HepG2 (cell line): Measurements from ENCODE around the gene PDZD7. TPM values are rescaled to one million over a fixed set of nuclear protein-coding genes. Genes with fewer than 3 reads are reported as not detected.

ENCODE experiments used
- EED ChIP-seq: sonication (generic); formaldehyde crosslinking; IDR thresholded peaks from 2 replicates; pipeline ENCODE4 v1.5.0; 2020; ENCODE audit warnings: mild to moderate bottlenecking, missing genetic modification reagents
- FOXA1 ChIP-seq, 2 experiments: fragments of 450-650 bp in 1 of 2; sonication (generic) in 1 of 2; formaldehyde crosslinking in 1 of 2; IDR thresholded peaks; 2 replicates each; pipeline versions ENCODE4 v1.4.0 to v1.6.1; 2016 to 2020; ENCODE audit warnings: missing genetic modification reagents in 1 of 2
- GATAD1 ChIP-seq: IDR thresholded peaks from 2 replicates; pipeline ENCODE4 v1.6.1; 2016; ENCODE audit warnings: missing genetic modification reagents, missing compliant biosample characterization
- HNRNPUL1 ChIP-seq: fragments of 200-400 bp; formaldehyde crosslinking; IDR thresholded peaks from 2 replicates; pipeline ENCODE4 v1.6.1; 2017; ENCODE audit warnings: low read depth, mild to moderate bottlenecking, low read length, moderate library complexity
- KLF9 ChIP-seq: IDR thresholded peaks from 2 replicates; pipeline ENCODE4 v1.6.1; 2016; ENCODE audit warnings: low read depth
- MXD4 ChIP-seq: IDR thresholded peaks from 2 replicates; pipeline ENCODE4 v1.6.1; 2016; ENCODE audit warnings: mild to moderate bottlenecking, missing biosample characterization, missing genetic modification reagents
- NFATC3 ChIP-seq: sonication (generic); formaldehyde crosslinking; IDR thresholded peaks from 2 replicates; pipeline ENCODE4 v1.5.1; 2020; ENCODE audit warnings: mild to moderate bottlenecking, missing genetic modification reagents
- NR2F6 ChIP-seq, 2 experiments: IDR thresholded peaks; 2 replicates each; pipeline ENCODE4 v1.6.1; 2016; ENCODE audit warnings: antibody characterized with exemption in 1 of 2, mild to moderate bottlenecking in 1 of 2
- SP1 ChIP-seq, 2 experiments: fragments of 450-650 bp in 1 of 2; sonication (generic) in 1 of 2; formaldehyde crosslinking in 1 of 2; IDR thresholded peaks; 2 replicates each; pipeline versions ENCODE4 v1.4.0 to v1.6.1; 2016 to 2020; ENCODE audit warnings: missing genetic modification reagents in 1 of 2
- SRY ChIP-seq: sonication (generic); formaldehyde crosslinking; IDR thresholded peaks from 2 replicates; pipeline ENCODE4 v1.8.0; 2022; ENCODE audit warnings: mild to moderate bottlenecking, missing genetic modification reagents
- TARDBP ChIP-seq: sonication (generic); formaldehyde crosslinking; IDR thresholded peaks from 2 replicates; pipeline ENCODE4 v1.8.0; 2022; ENCODE audit warnings: mild to moderate bottlenecking, missing genetic modification reagents
- YY1 ChIP-seq: IDR thresholded peaks from 2 replicates; pipeline ENCODE4 v1.6.1; 2011; ENCODE audit warnings: low read length, low read depth, moderate library complexity, mild to moderate bottlenecking; ENCODE audit not compliant: insufficient read depth, insufficient replicate concordance
- ZMYM4 ChIP-seq: sonication (generic); formaldehyde crosslinking; IDR thresholded peaks from 2 replicates; pipeline ENCODE4 v1.8.1; 2023; ENCODE audit warnings: mild to moderate bottlenecking, missing genetic modification reagents
- ZNF160 ChIP-seq: sonication (generic); formaldehyde crosslinking; IDR thresholded peaks from 2 replicates; pipeline ENCODE4 v1.8.0; 2022; ENCODE audit warnings: mild to moderate bottlenecking, inconsistent platforms, missing genetic modification reagents
- ZNF230 ChIP-seq: sonication (generic); formaldehyde crosslinking; IDR thresholded peaks from 2 replicates; pipeline ENCODE4 v1.4.0; 2020; ENCODE audit warnings: mild to moderate bottlenecking, missing genetic modification reagents
- ZNF737 ChIP-seq: sonication (generic); formaldehyde crosslinking; IDR thresholded peaks from 2 replicates; pipeline ENCODE4 v1.5.0; 2020; ENCODE audit warnings: missing genetic modification reagents, mild to moderate bottlenecking, borderline replicate concordance
- ZNF772 ChIP-seq: sonication (generic); formaldehyde crosslinking; IDR thresholded peaks from 2 replicates; pipeline ENCODE4 v1.5.0; 2020; ENCODE audit warnings: mild to moderate bottlenecking, missing genetic modification reagents
- ZNF788 ChIP-seq: sonication (generic); formaldehyde crosslinking; IDR thresholded peaks from 2 replicates; pipeline ENCODE4 v1.5.0; 2020; ENCODE audit warnings: mild to moderate bottlenecking, missing genetic modification reagents, borderline replicate concordance
- ZNF841 ChIP-seq: sonication (generic); formaldehyde crosslinking; IDR thresholded peaks from 2 replicates; pipeline ENCODE4 v1.8.1; 2023; ENCODE audit warnings: missing genetic modification reagents, borderline replicate concordance
- polyA plus RNA-seq, 8 experiments: library from polyadenylated mRNA; depleted of rRNA in 3 of 8; stranded (reverse) in 7 of 8; unstranded in 1 of 8; fragments of >200 nt; fragmentation: Illumina TruSeq in 4 of 8; extraction: Trizol in 4 of 8; gene quantifications; 2 replicates each; pipeline versions ENCODE4 v1.2.1 to v1.2.3, GENCODE V29; 2011 to 2016; ENCODE audit warnings: low read depth in 4 of 8, missing spikeins in 1 of 8, mixed read lengths in 1 of 8; ENCODE audit not compliant: insufficient read depth in 1 of 8
- total RNA-seq, 5 experiments: library from RNA; depleted of rRNA; stranded (reverse); fragments of >200 nt; fragmentation: Illumina TruSeq; extraction: Trizol; gene quantifications; 2 replicates each; pipeline ENCODE4 v1.2.3, GENCODE V29; 2016; ENCODE audit warnings: low read depth in 1 of 5
- TF ChIP-seq, protein P1 (sequence below): sonication (generic); formaldehyde crosslinking; IDR thresholded peaks from 2 replicates; pipeline ENCODE4 v1.8.1; 2023; ENCODE audit warnings: mild to moderate bottlenecking, missing genetic modification reagents
- TF ChIP-seq, protein P2 (sequence below): sonication (generic); formaldehyde crosslinking; IDR thresholded peaks from 2 replicates; pipeline ENCODE4 v1.8.1; 2023; ENCODE audit warnings: mild to moderate bottlenecking, moderate library complexity, missing genetic modification reagents
- TF ChIP-seq, protein P3 (sequence below): IDR thresholded peaks from 2 replicates; pipeline ENCODE4 v1.6.1; 2016; ENCODE audit warnings: mild to moderate bottlenecking

PDZD7 gene
- total and polyA plus RNA-seq, 2 of the 13 experiments (the other 11 are each of a cell fraction or from before 2014, with no cell fraction given): 0.58 to 0.73 TPM

GRCh38 chr10:100970914-100971811, 59.8 kb downstream of the PDZD7 start (continued):
- TF ChIP-seq FOXA1 (IDR thresholded peaks at IDR 0.05): peak; percentile 66; the same call in 1 of the 2 replicates
- peak; percentile 99 for TF ChIP-seq FOXA1 (CRISPR knock-in tag; IDR thresholded peaks at IDR 0.05)
- TF ChIP-seq KLF9 (CRISPR knock-in tag): 0 out of 2 replicates have a peak, but pooled peaks have one; percentile 26
- TF ChIP-seq YY1: peak; percentile 65
- TF ChIP-seq ZNF230: peak; percentile 32; the same call in 1 of the 2 replicates
- TF ChIP-seq SP1 (IDR thresholded peaks at IDR 0.05): no peak
- TF ChIP-seq SP1 (CRISPR knock-in tag; IDR thresholded peaks at IDR 0.05): peak; percentile 49
- peak; percentile 99 for TF ChIP-seq NR2F6 (IDR thresholded peaks at IDR 0.05)
- peak; percentile 98 for TF ChIP-seq NR2F6 (CRISPR knock-in tag; IDR thresholded peaks at IDR 0.05)
- TF ChIP-seq HNRNPUL1: 0 out of 2 replicates have a peak, but pooled peaks have one; percentile 58
- TF ChIP-seq ZNF788 (CRISPR knock-in tag): peak; percentile 57; the same call in 1 of the 2 replicates
- TF ChIP-seq, protein P1, sequence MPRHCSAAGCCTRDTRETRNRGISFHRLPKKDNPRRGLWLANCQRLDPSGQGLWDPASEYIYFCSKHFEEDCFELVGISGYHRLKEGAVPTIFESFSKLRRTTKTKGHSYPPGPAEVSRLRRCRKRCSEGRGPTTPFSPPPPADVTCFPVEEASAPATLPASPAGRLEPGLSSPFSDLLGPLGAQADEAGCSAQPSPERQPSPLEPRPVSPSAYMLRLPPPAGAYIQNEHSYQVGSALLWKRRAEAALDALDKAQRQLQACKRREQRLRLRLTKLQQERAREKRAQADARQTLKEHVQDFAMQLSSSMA (CRISPR knock-in tag): no peak
- peak; percentile 99 for TF ChIP-seq TARDBP
- no peak for TF ChIP-seq ZNF841
- TF ChIP-seq, protein P2, sequence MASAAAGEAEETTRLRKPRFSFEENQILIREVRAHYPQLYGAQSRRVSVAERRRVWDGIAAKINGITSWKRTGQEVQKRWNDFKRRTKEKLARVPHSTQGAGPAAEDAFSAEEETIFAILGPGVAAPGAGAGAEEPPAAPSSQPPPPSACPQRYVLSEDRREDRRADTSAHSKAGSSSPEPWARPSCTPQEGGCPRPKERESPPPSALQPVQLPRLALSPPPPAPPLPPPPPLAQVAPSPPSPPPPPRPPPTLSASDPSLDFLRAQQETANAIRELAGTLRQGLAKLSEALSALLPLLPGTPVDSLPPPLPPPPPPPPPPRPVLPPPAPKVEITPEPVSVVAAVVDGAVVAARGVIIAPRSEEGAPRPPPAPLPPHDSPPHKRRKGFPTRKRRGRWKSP (CRISPR knock-in tag): peak; percentile 93
- peak; percentile 20; the same call in 1 of the 2 replicates for TF ChIP-seq ZNF772 (CRISPR knock-in tag)
- TF ChIP-seq ZMYM4 (CRISPR knock-in tag): peak; percentile 74
- TF ChIP-seq ZNF737 (CRISPR knock-in tag): no peak
- TF ChIP-seq EED (CRISPR knock-in tag): 0 out of 2 replicates have a peak, but pooled peaks have one; percentile 5
- TF ChIP-seq SRY (CRISPR knock-in tag): peak; percentile 58; the same call in 1 of the 2 replicates
- TF ChIP-seq MXD4: peak; percentile 87
- TF ChIP-seq, protein P3, sequence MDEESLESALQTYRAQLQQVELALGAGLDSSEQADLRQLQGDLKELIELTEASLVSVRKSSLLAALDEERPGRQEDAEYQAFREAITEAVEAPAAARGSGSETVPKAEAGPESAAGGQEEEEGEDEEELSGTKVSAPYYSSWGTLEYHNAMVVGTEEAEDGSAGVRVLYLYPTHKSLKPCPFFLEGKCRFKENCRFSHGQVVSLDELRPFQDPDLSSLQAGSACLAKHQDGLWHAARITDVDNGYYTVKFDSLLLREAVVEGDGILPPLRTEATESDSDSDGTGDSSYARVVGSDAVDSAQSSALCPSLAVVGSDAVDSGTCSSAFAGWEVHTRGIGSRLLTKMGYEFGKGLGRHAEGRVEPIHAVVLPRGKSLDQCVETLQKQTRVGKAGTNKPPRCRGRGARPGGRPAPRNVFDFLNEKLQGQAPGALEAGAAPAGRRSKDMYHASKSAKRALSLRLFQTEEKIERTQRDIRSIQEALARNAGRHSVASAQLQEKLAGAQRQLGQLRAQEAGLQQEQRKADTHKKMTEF (CRISPR knock-in tag): peak; percentile 97
- TF ChIP-seq GATAD1 (CRISPR knock-in tag): peak; percentile 56; the same call in 1 of the 2 replicates
- TF ChIP-seq NFATC3 (CRISPR knock-in tag): 0 out of 2 replicates have a peak, but pooled peaks have one; percentile 64
- peak; percentile 71; the same call in 1 of the 2 replicates for TF ChIP-seq ZNF160
